SK-N-SH (cell line): ENCODE data around the gene RBM18. TPM values are rescaled to one million over a fixed set of nuclear protein-coding genes. Genes with fewer than 3 reads are reported as not detected.

Source experiments
- CTCF ChIA-PET: fragments of 300-600, 350-600 bp; formaldehyde crosslinking; extraction: SDS; loops from one replicate; lab custom pipeline; 2021; lab: Yijun Ruan, JAX
- POLR2A ChIA-PET: fragments of 350-600 bp; sonication (Branson Sonifier 250); formaldehyde crosslinking; extraction: SDS; loops from one replicate; lab custom pipeline; 2020; ENCODE audit warnings: antibody characterized with exemption, inconsistent platforms; lab: Yijun Ruan, JAX
- DNase-seq: peaks from one replicate; pipeline ENCODE4 v3.0.0; 2012
- H2AFZ ChIP-seq: fragments of 200-600 bp; sonication (generic); 2 replicates; pipeline ENCODE4 v1.8.1; 2016; ENCODE audit warnings: antibody characterized with exemption, mild to moderate bottlenecking, low read depth
- H3F3A ChIP-seq: fragments of 200-600 bp; sonication (generic); replicated peaks from 2 replicates; pipeline ENCODE3; 2016; ENCODE audit warnings: antibody characterized with exemption, mild to moderate bottlenecking; ENCODE audit not compliant: insufficient read depth
- H3K27ac ChIP-seq, 2 experiments: fragments of 200-500 bp in 1 of 2; fragments of 200-600 bp in 1 of 2; sonication (Bioruptor generic) in 1 of 2; sonication (generic), shearing (Covaris generic) in 1 of 2; 2 replicates each; pipeline versions ENCODE4 v1.5.1 to v1.6.1; 2014 to 2016; ENCODE audit warnings: low read depth in 2 of 2, inconsistent platforms in 1 of 2, low read length in 1 of 2, mild to moderate bottlenecking in 1 of 2, mixed read lengths in 1 of 2
- H3K27me3 ChIP-seq: fragments of 200-600 bp; sonication (generic), shearing (Covaris generic); 2 replicates; pipeline ENCODE4 v1.6.1; 2016; ENCODE audit warnings: mixed run types; ENCODE audit not compliant: insufficient read depth
- H3K36me3 ChIP-seq, 2 experiments: fragments of 200-500 bp in 1 of 2; fragments of 200-600 bp in 1 of 2; sonication (Bioruptor generic) in 1 of 2; sonication (generic) in 1 of 2; replicated peaks in 1 of 2; 2 replicates each; pipeline versions ENCODE3 to v1.5.1; 2014 to 2016; ENCODE audit warnings: low read length in 1 of 2, mild to moderate bottlenecking in 1 of 2; ENCODE audit not compliant: insufficient read depth in 2 of 2, control insufficient read depth in 1 of 2
- H3K4me1 ChIP-seq, 2 experiments: fragments of 200-500 bp in 1 of 2; fragments of 200-600 bp in 1 of 2; sonication (Bioruptor generic) in 1 of 2; sonication (generic), shearing (Covaris generic) in 1 of 2; 2 replicates each; pipeline versions ENCODE4 v1.5.1 to v1.6.1; 2014 to 2016; ENCODE audit warnings: low read depth in 1 of 2, low read length in 1 of 2, mixed run types in 1 of 2; ENCODE audit not compliant: insufficient read depth in 2 of 2, control insufficient read depth in 1 of 2
- H3K4me2 ChIP-seq: fragments of 200-600 bp; sonication (generic), shearing (Covaris generic); 2 replicates; pipeline ENCODE4 v1.6.1; 2017; ENCODE audit warnings: mixed run types
- H3K4me3 ChIP-seq, 2 experiments: fragments of 200-500 bp in 1 of 2; fragments of 200-600 bp in 1 of 2; sonication (Bioruptor generic) in 1 of 2; sonication (generic), shearing (Covaris generic) in 1 of 2; 2 replicates each; pipeline versions ENCODE4 v1.5.1 to v1.8.1; 2014 to 2016; ENCODE audit warnings: low read depth in 2 of 2, inconsistent platforms in 1 of 2, low read length in 1 of 2, mild to moderate bottlenecking in 1 of 2, mixed read lengths in 1 of 2, moderate library complexity in 1 of 2
- H3K79me2 ChIP-seq: fragments of 200-600 bp; sonication (generic); 2 replicates; pipeline ENCODE4 v1.8.1; 2017; ENCODE audit warnings: mild to moderate bottlenecking; ENCODE audit not compliant: insufficient read depth
- H3K9ac ChIP-seq: fragments of 200-600 bp; sonication (generic); 2 replicates; pipeline ENCODE4 v1.6.1; 2017; ENCODE audit warnings: mixed run types
- H3K9me2 ChIP-seq: fragments of 200-600 bp; sonication (generic); 2 replicates; pipeline ENCODE4 v1.6.1; 2017; ENCODE audit warnings: mixed run types
- H3K9me3 ChIP-seq: fragments of 200-600 bp; sonication (generic); 2 replicates; pipeline ENCODE4 v1.6.1; 2017; ENCODE audit warnings: mixed run types, mild to moderate bottlenecking, moderate library complexity
- H4K20me1 ChIP-seq: fragments of 200-600 bp; sonication (generic); 2 replicates; pipeline ENCODE4 v1.6.1; 2017; ENCODE audit warnings: mild to moderate bottlenecking, mixed run types; ENCODE audit not compliant: insufficient read depth
- CHD2 ChIP-seq: fragments of 150-350 bp; IDR thresholded peaks from 2 replicates; pipeline ENCODE4 v1.6.1; 2018; ENCODE audit warnings: low read length; ENCODE audit not compliant: partially characterized antibody
- CTCF ChIP-seq: fragments of 200-600 bp; sonication (generic); IDR thresholded peaks from 2 replicates; pipeline ENCODE4 v1.6.1; 2017; ENCODE audit warnings: antibody characterized with exemption, mild to moderate bottlenecking, moderate library complexity
- EP300 ChIP-seq, 2 experiments: IDR thresholded peaks; 2 replicates each; pipeline versions ENCODE4 v1.4.0 to v1.6.1; 2012; ENCODE audit warnings: borderline replicate concordance in 1 of 2, low read depth in 1 of 2, low read length in 1 of 2
- EZH2phosphoT487 ChIP-seq: fragments of 200-600 bp; sonication (generic); IDR thresholded peaks from 2 replicates; pipeline ENCODE4 v1.6.1; 2017; ENCODE audit warnings: low read depth, mixed run types, mild to moderate bottlenecking, antibody characterized with exemption, moderate library complexity, borderline replicate concordance
- FOXJ3 ChIP-seq: sonication (generic); formaldehyde crosslinking; IDR thresholded peaks from 2 replicates; pipeline ENCODE4 v1.5.1; 2020; ENCODE audit warnings: mild to moderate bottlenecking, missing genetic modification reagents
- FOXM1 ChIP-seq: IDR thresholded peaks from 2 replicates; pipeline ENCODE4 v1.4.0; 2012; ENCODE audit warnings: low read depth, mild to moderate bottlenecking
- GABPA ChIP-seq: IDR thresholded peaks from 2 replicates; pipeline ENCODE4 v1.4.0; 2012; ENCODE audit warnings: low read depth, mild to moderate bottlenecking
- GATA2 ChIP-seq: sonication (generic); formaldehyde crosslinking; IDR thresholded peaks from 2 replicates; pipeline ENCODE4 v1.5.0; 2020; ENCODE audit warnings: mild to moderate bottlenecking, missing genetic modification reagents
- IRF3 ChIP-seq: fragments of 150-350 bp; IDR thresholded peaks from 2 replicates; pipeline ENCODE4 v1.6.1; 2016; ENCODE audit warnings: mild to moderate bottlenecking, low read depth, low read length
- JUND ChIP-seq: IDR thresholded peaks from 2 replicates; pipeline ENCODE4 v1.4.0; 2012
- MXI1 ChIP-seq: IDR thresholded peaks from 2 replicates; pipeline ENCODE4 v1.6.1; 2012; ENCODE audit warnings: mild to moderate bottlenecking, low read depth, low read length, improper control_type of control experiment
- NRF1 ChIP-seq: IDR thresholded peaks from 2 replicates; pipeline ENCODE4 v1.6.1; 2012; ENCODE audit warnings: low read depth, mild to moderate bottlenecking, low read length
- PBX3 ChIP-seq: IDR thresholded peaks from 2 replicates; pipeline ENCODE4; 2012
- RCOR1 ChIP-seq: fragments of 150-350 bp; IDR thresholded peaks from 2 replicates; pipeline ENCODE4 v1.6.1; 2017; ENCODE audit warnings: antibody characterized with exemption, low read length
- SMC3 ChIP-seq: IDR thresholded peaks from 2 replicates; pipeline ENCODE4 v1.6.1; 2012; ENCODE audit warnings: low read depth, low read length, improper control_type of control experiment
- TAF1 ChIP-seq: IDR thresholded peaks from 2 replicates; pipeline ENCODE4 v1.6.1; 2012; ENCODE audit warnings: low read depth, mild to moderate bottlenecking, low read length, moderate library complexity, borderline replicate concordance
- USF2 ChIP-seq: fragments of 150-350 bp; IDR thresholded peaks from 2 replicates; pipeline ENCODE4 v1.6.1; 2017; ENCODE audit warnings: antibody characterized with exemption, low read length, low read depth, borderline replicate concordance
- ZBTB33 ChIP-seq: IDR thresholded peaks from 2 replicates; pipeline ENCODE4 v1.4.0; 2012; ENCODE audit warnings: low read depth, borderline replicate concordance
- WGBS: methylation state at CpG from one replicate; pipeline ENCODE4 v1.1.6; 2017; ENCODE audit warnings: low lambda C conversion rate; 5-methylcytosine and 5-hydroxymethylcytosine counted together
- polyA plus RNA-seq, 3 experiments: library from polyadenylated mRNA; depleted of rRNA; stranded (reverse); fragments of >200 nt; gene quantifications; 2 replicates each; pipeline ENCODE4 v1.2.3, GENCODE V29; 2012

Gene RBM18
- polyA plus RNA-seq, 1 of the 3 experiments (the other 2 are of a cell fraction): 8.2 TPM

- ChIA-PET POLR2A (no interaction called here), CTCF (no interaction called here)
- H4K20me1 ChIP-seq: no peaks in the 10 kb centered on the region
- H3K27ac ChIP-seq: no peak overlapping the region
- H3K79me2 ChIP-seq: no peaks in the 10 kb centered on the region
- no peak overlapping the region for H3K4me3 ChIP-seq
- H2AFZ ChIP-seq: no peak overlapping the region
- H3K4me2 ChIP-seq: no peak overlapping the region
- WGBS: 23% methylated on average over 4 of the region's 4 CpGs
- no peaks in the 10 kb centered on the region for H3K9me2 ChIP-seq
- no peak for DNase-seq
- H3F3A ChIP-seq: peaks cover 7% of the 10 kb centered on the region
- peaks cover 0 to 18% of the 10 kb centered on the region in 2 experiments; a peak in 2 of 4 replicates for H3K4me1 ChIP-seq
- TF ChIP-seq IRF3 (no peak), FOXM1 (no peak), FOXJ3 (CRISPR knock-in tag) (no peak), JUND (no peak), CHD2 (no peak), NRF1 (no peak), PBX3 (no peak), USF2 (no peak), MXI1 (no peak), ZBTB33 (no peak), TAF1 (no peak), SMC3 (no peak), RCOR1 (no peak), EZH2phosphoT487 (no peak), EP300 (IDR thresholded peaks at IDR 0.05; ENCODE audit: borderline replicate concordance in 1 of 2, low read depth in 1 of 2, low read length in 1 of 2) (no peak), CTCF (no peak), GATA2 (CRISPR knock-in tag) (no peak), GABPA (no peak)
- H3K27me3 ChIP-seq: peaks cover 94% of the 10 kb centered on the region
- no peaks in the 10 kb centered on the region for H3K36me3 ChIP-seq
- no peaks in the 10 kb centered on the region for H3K9me3 ChIP-seq
- H3K9ac ChIP-seq: no peak overlapping the region
These were observed 47.0 kb downstream of the RBM18 start for GRCh38 chr9:122217640-122218039.
